ENCODE results near the gene HIVEP3. TPM values are rescaled to one million over a fixed set of nuclear protein-coding genes. Genes with fewer than 3 reads are reported as not detected.

Gene HIVEP3
- total RNA-seq, 1 donor from 2014 or later: 8.9 TPM

- H3K27ac Mint-ChIP-seq (ENCODE audit: unreplicated experiment): no peak overlapping the region
- H3K27me3 ChIP-seq (ENCODE audit: insufficient read depth, low read length): no peaks in the 10 kb centered on the region
- H3K4me3 ChIP-seq (ENCODE audit: insufficient read depth, low read depth, low read length): no peak overlapping the region
- H3K36me3 ChIP-seq (ENCODE audit: insufficient read depth, low read length): no peaks in the 10 kb centered on the region
- H3K4me1 Mint-ChIP-seq (ENCODE audit: low read depth, unreplicated experiment): no peaks in the 10 kb centered on the region
- FAIRE-seq: no peak
- TF ChIP-seq CTCF (IDR thresholded peaks at IDR 0.05; ENCODE audit: insufficient read depth, low read depth, low read length) (no peak), EZH2 (IDR thresholded peaks at IDR 0.05; ENCODE audit: insufficient read depth, low read length) (no peak)
- no peak overlapping the region for H3K4me2 ChIP-seq (ENCODE audit: low read length)
- H3K9ac ChIP-seq (ENCODE audit: low read length): no peak overlapping the region
- peaks cover 48% of the 10 kb centered on the region for H3K27me3 Mint-ChIP-seq (ENCODE audit: low read depth, unreplicated experiment)
- peaks cover 26% of the 10 kb centered on the region for H4K20me1 ChIP-seq (ENCODE audit: insufficient read depth, low read length)
- no peak overlapping the region for H2AFZ ChIP-seq (ENCODE audit: low read depth, low read length)
- H3K79me2 ChIP-seq (ENCODE audit: insufficient read depth, low read length): no peaks in the 10 kb centered on the region
- peaks cover 14% of the 10 kb centered on the region for H3K36me3 Mint-ChIP-seq (ENCODE audit: low read depth, unreplicated experiment)
- H3K4me3 Mint-ChIP-seq (ENCODE audit: unreplicated experiment): no peak overlapping the region
- H3K9me3 Mint-ChIP-seq (ENCODE audit: unreplicated experiment): peaks cover 6% of the 10 kb centered on the region
- H3K27ac ChIP-seq (ENCODE audit: low read depth, low read length): no peak overlapping the region
- peaks cover 7% of the 10 kb centered on the region for H3K4me1 ChIP-seq (ENCODE audit: insufficient read depth, low read length)
- no peaks in the 10 kb centered on the region for H3K9me3 ChIP-seq (ENCODE audit: insufficient read depth, low read depth, low read length)
- DNase-seq (ENCODE audit: low read depth): no peak
Measured at GRCh38 chr1:41532206-41532975, 386.3 kb downstream of the HIVEP3 start.

- no peaks in the 10 kb centered on the region for H3K4me1 Mint-ChIP-seq (ENCODE audit: low read depth, unreplicated experiment)
- no peak overlapping the region for H3K4me2 ChIP-seq (ENCODE audit: low read length)
Measured at GRCh38 chr1:41530411-41530810, 388.3 kb downstream of the HIVEP3 start.

More at GRCh38 chr1:41530411-41530810, 388.3 kb downstream of the HIVEP3 start:
- H3K4me1 ChIP-seq (ENCODE audit: insufficient read depth, low read length): no peaks in the 10 kb centered on the region
- H3K4me3 ChIP-seq (ENCODE audit: insufficient read depth, low read depth, low read length): no peak overlapping the region
- H4K20me1 ChIP-seq (ENCODE audit: insufficient read depth, low read length): peaks cover 37% of the 10 kb centered on the region
- TF ChIP-seq CTCF (IDR thresholded peaks at IDR 0.05; ENCODE audit: insufficient read depth, low read depth, low read length) (no peak), EZH2 (IDR thresholded peaks at IDR 0.05; ENCODE audit: insufficient read depth, low read length) (no peak)
- H3K27ac ChIP-seq (ENCODE audit: low read depth, low read length): no peak overlapping the region
- peaks cover 37% of the 10 kb centered on the region for H3K27me3 Mint-ChIP-seq (ENCODE audit: low read depth, unreplicated experiment)
- H3K9me3 ChIP-seq (ENCODE audit: insufficient read depth, low read depth, low read length): no peaks in the 10 kb centered on the region
- no peak overlapping the region for H3K9ac ChIP-seq (ENCODE audit: low read length)
- H3K79me2 ChIP-seq (ENCODE audit: insufficient read depth, low read length): no peaks in the 10 kb centered on the region
- FAIRE-seq: no peak
- H3K27me3 ChIP-seq (ENCODE audit: insufficient read depth, low read length): no peaks in the 10 kb centered on the region
- H3K9me3 Mint-ChIP-seq (ENCODE audit: unreplicated experiment): peaks cover 6% of the 10 kb centered on the region
- no peak overlapping the region for H3K4me3 Mint-ChIP-seq (ENCODE audit: unreplicated experiment)
- H3K27ac Mint-ChIP-seq (ENCODE audit: unreplicated experiment): no peak overlapping the region
- peaks cover 10% of the 10 kb centered on the region for H3K36me3 Mint-ChIP-seq (ENCODE audit: low read depth, unreplicated experiment)
- no peak overlapping the region for H2AFZ ChIP-seq (ENCODE audit: low read depth, low read length)
- no peak for DNase-seq (ENCODE audit: low read depth)
- H3K36me3 ChIP-seq (ENCODE audit: insufficient read depth, low read length): no peaks in the 10 kb centered on the region

All from astrocyte (in vitro differentiated cells and primary cell).